ENCODE results near the gene MCCC2. TPM values are rescaled to one million over a fixed set of nuclear protein-coding genes. Genes with fewer than 3 reads are reported as not detected.
"Not testable (repeated sequence)": the region's sequence is repeated elsewhere in the genome, so short reads cannot be mapped to it uniquely, and the experiment has no call there.

The MCCC2 gene
- total RNA-seq, 1 experiment from 2014 or later = 117 TPM

- DNase-seq (ENCODE audit: low spot score) = no peak
- in situ Hi-C loops (cut with HindIII; ENCODE audit: low sequenced_read_pairs) = no loop called here
Observed at GRCh38 chr5:71591100-71591499, 4.0 kb downstream of the MCCC2 start.

- no peak for DNase-seq (ENCODE audit: low spot score)
- in situ Hi-C loops (cut with HindIII; ENCODE audit: low sequenced_read_pairs) = no loop called here
Observed at GRCh38 chr5:71596169-71596568, 9.0 kb downstream of the MCCC2 start.

DNA sequence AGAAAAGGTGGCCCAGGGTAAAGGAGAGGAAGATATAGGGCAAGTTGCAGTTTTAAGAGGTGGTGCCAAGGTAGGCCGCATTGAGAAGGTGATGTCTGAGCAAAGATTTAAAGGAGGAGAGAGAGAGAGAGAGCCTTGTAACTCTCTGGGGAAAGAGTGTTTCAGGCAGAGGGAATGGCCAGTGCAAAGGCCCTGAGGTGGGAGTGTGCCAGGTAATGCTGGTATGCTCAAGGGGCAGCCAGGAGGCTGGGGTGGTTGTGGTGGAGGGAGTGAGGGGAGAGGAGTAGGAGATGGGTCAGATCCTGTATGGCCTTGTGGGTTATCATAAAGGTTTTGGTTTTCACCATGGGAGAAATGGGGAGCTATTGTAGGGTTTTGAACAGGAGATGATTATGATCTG lies 9.9 kb downstream of the MCCC2 start:
- in situ Hi-C loops (cut with HindIII; ENCODE audit: low sequenced_read_pairs) = no loop called here
- DNase-seq (ENCODE audit: low spot score) = no peak

- DNase-seq (ENCODE audit: low spot score) = no peak
- in situ Hi-C loops (cut with HindIII; ENCODE audit: low sequenced_read_pairs) = no loop called here
Observed at GRCh38 chr5:71600783-71601182, 13.6 kb downstream of the MCCC2 start.

GRCh38 chr5:71601222-71602026 lies 14.3 kb downstream of the MCCC2 start:
- peak; percentile 33 for DNase-seq (ENCODE audit: low spot score)
- in situ Hi-C loops (cut with HindIII; ENCODE audit: low sequenced_read_pairs) = no loop called here

GRCh38 chr5:71609916-71610315 lies 22.8 kb downstream of the MCCC2 start:
- in situ Hi-C loops (cut with HindIII; ENCODE audit: low sequenced_read_pairs); DNase-seq (ENCODE audit: low spot score): not testable (repeated sequence)

GRCh38 chr5:71615809-71616208 lies 28.7 kb downstream of the MCCC2 start:
- in situ Hi-C loops (cut with HindIII; ENCODE audit: low sequenced_read_pairs) = no loop called here
- DNase-seq (ENCODE audit: low spot score) = no peak

GRCh38 chr5:71620630-71621029 lies 33.5 kb downstream of the MCCC2 start:
- no peak for DNase-seq (ENCODE audit: low spot score)
- in situ Hi-C loops (cut with HindIII; ENCODE audit: low sequenced_read_pairs) = no loop called here

GRCh38 chr5:71621268-71621667 lies 34.1 kb downstream of the MCCC2 start:
- in situ Hi-C loops (cut with HindIII; ENCODE audit: low sequenced_read_pairs) = no loop called here
- DNase-seq (ENCODE audit: low spot score) = no peak

DNA sequence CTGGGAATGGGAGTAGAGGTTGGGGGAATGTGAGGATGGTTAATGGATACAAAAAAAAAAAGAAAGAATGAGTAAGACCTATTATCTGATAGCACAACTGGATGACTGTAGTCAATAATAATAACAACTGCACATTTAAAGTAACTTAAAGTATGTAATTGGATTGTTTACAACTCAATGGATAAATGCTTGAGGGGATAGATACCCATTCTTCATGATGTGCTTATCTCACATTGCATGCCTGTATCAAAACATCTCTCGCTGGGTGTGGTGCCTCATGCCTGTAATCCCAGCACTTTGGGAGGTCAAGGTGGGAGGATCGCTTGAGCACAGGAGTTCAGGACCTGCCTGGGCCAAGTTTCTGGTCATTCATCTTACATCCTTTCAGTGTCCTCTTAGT lies 34.6 kb downstream of the MCCC2 start:
- DNase-seq (ENCODE audit: low spot score) = no peak
- in situ Hi-C loops (cut with HindIII; ENCODE audit: low sequenced_read_pairs) = no loop called here

DNA sequence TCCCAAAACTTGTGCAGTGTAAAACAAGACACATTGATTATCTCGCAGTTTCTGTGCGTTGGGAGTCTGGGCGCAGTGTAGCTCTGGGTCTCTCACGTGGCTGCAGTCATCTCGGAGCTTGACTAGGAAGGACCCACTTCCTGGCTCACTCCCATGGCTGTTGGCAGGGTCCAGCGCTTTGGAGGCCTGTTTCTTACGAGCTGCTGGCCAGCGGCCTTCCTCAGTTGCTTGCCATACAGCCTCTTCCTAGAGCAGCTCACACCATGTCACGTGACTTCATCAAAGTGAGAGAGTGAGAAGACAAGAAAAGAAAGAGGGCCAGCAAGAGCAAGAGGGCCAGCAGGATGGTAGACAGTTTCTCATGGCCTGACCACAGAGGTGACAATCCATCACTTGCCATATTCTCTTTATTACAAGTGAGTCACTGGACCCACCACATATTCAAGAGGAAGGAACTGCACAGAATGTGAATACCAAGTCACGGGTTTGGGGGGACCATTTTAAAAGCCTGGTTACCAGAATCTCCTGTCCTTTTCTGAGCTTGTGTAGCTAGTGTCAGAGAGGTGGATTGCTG lies 36.2 kb downstream of the MCCC2 start:
- DNase-seq (ENCODE audit: low spot score) = no peak
- in situ Hi-C loops (cut with HindIII; ENCODE audit: low sequenced_read_pairs) = no loop called here

- peak; percentile 8 for DNase-seq (ENCODE audit: low spot score)
- in situ Hi-C loops (cut with HindIII; ENCODE audit: low sequenced_read_pairs) = no loop called here
Observed at GRCh38 chr5:71629950-71630349, 42.8 kb downstream of the MCCC2 start.

DNA sequence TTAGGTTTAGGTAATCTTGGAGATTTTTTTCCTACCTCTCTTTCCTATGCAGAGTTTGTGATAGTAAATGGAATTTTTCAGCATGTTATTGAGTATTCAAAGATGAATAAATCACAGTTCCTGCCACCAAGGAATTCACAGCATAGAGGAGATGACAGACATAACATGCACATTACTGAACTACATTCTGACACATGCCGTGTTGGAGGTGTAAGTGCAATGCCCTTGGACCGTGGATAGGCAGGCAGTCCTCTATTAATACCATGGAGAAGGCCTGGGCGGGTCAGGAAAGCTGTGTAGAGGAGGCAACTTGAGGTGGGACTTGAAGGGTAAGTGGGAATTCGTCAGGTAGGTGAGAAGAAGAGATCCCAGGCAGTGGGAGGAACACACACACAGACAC lies 43.9 kb downstream of the MCCC2 start:
- in situ Hi-C loops (cut with HindIII; ENCODE audit: low sequenced_read_pairs) = no loop called here
- no peak for DNase-seq (ENCODE audit: low spot score)

- no peak for DNase-seq (ENCODE audit: low spot score)
- in situ Hi-C loops (cut with HindIII; ENCODE audit: low sequenced_read_pairs) = no loop called here
Observed at GRCh38 chr5:71632168-71632567, 45.0 kb downstream of the MCCC2 start.

- in situ Hi-C loops (cut with HindIII; ENCODE audit: low sequenced_read_pairs) = no loop called here
- no peak for DNase-seq (ENCODE audit: low spot score)
Observed at GRCh38 chr5:71633255-71634155, 46.4 kb downstream of the MCCC2 start.

DNA sequence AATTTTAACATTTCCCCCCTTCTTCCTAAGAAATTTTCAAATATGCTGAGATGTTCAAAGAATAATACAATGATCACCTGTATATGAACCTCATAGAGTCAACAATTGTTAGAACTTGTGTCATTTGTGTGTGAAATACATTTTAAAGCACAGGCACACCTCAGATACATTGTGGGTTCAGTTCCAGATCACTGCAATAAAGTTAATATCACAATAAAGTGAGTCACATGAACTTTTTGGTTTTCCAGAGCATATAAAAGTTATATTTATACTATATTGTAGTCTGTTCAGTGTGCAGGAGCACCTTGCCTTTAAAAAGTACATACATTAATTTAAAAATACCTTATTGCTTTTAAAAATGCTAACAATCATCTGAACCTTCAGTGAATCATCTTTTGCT lies 50.0 kb downstream of the MCCC2 start:
- in situ Hi-C loops (cut with HindIII; ENCODE audit: low sequenced_read_pairs) = no loop called here
- DNase-seq (ENCODE audit: low spot score) = no peak

DNA sequence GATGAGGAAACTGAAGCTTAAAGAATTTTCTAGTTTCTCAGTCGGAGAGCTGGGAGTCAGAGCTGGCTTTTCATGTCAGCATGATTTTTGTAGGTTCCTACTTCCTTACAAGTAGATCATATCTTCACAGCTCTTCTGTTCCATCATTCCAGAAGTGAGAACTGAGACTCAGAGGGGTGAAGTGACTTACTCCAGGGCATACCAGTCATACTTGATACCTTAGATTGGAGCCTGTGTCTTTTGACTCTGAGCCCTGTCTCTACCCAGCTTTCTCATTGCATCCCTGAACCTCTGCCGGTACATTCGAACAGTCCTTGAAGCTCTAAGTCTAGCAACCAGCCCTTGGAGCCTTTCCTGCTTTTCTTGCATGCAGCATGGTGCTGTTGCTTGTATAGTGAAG lies 53.3 kb downstream of the MCCC2 start:
- in situ Hi-C loops (cut with HindIII; ENCODE audit: low sequenced_read_pairs) = no loop called here

GRCh38 chr5:71645030-71645429 lies 57.9 kb downstream of the MCCC2 start:
- in situ Hi-C loops (cut with HindIII; ENCODE audit: low sequenced_read_pairs) = no loop called here
- DNase-seq (ENCODE audit: low spot score) = no peak

More for the DNA sequence above, 53.3 kb downstream of the MCCC2 start:
- DNase-seq (ENCODE audit: low spot score) = no peak

GRCh38 chr5:71650940-71651339 lies 63.8 kb downstream of the MCCC2 start:
- DNase-seq (ENCODE audit: low spot score); in situ Hi-C loops (cut with HindIII; ENCODE audit: low sequenced_read_pairs): not testable (repeated sequence)

GRCh38 chr5:71651579-71651978 lies 64.4 kb downstream of the MCCC2 start:
- DNase-seq (ENCODE audit: low spot score) = no peak
- in situ Hi-C loops (cut with HindIII; ENCODE audit: low sequenced_read_pairs) = no loop called here
